ENCODE data around the gene KLHL22.
"Not testable (repeated sequence)": the region's sequence is repeated elsewhere in the genome, so short reads cannot be mapped to it uniquely, and the experiment has no call there.

Gene KLHL22

GRCh38 chr22:20395907-20396287 is 99.7 kb downstream of the KLHL22 start:
- no peak for DNase-seq

GRCh38 chr22:20395181-20395906 is 100.3 kb downstream of the KLHL22 start:
- DNase-seq = no peak

GRCh38 chr22:20393705-20394476 is 101.7 kb downstream of the KLHL22 start, which contains the start of gene ZNF74:
Gene ZNF74 (plus strand): TSS chr22:20394151. CDS start chr22:20394629, 478 bp downstream.
- peak; percentile 92 for DNase-seq

GRCh38 chr22:20392983-20393704 is 102.5 kb downstream of the KLHL22 start:
- DNase-seq = no peak

GRCh38 chr22:20392365-20392881 is 103.2 kb downstream of the KLHL22 start:
- DNase-seq = not testable (repeated sequence)
